Ecto neural progenitor cell (in vitro differentiated cells): Measurements from ENCODE around the gene CFAP54.

Experiments
- DNase-seq: peaks from one replicate; pipeline ENCODE4 v3.0.0-alpha.2; 2018; ENCODE audit warnings: low spot score

Gene CFAP54

DNA sequence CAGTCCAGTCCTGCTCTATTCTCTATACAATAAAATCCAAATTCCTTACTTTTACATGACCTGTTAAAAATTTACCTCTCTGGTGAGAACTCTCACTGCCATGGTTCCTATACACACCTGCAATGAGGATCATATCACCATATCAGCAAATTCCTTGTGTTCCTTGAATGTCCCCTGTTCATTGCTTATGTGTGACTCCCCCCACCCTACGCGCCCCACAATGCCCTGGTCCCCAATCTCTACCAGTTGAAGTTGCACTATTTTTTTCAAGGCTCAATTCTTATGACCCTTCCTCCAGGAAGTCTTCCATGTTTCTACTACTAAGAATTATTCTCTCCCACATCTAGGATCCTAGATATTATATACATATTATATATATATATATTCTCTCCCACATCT is 335.5 kb downstream of the CFAP54 start:
- no peak for DNase-seq

DNA sequence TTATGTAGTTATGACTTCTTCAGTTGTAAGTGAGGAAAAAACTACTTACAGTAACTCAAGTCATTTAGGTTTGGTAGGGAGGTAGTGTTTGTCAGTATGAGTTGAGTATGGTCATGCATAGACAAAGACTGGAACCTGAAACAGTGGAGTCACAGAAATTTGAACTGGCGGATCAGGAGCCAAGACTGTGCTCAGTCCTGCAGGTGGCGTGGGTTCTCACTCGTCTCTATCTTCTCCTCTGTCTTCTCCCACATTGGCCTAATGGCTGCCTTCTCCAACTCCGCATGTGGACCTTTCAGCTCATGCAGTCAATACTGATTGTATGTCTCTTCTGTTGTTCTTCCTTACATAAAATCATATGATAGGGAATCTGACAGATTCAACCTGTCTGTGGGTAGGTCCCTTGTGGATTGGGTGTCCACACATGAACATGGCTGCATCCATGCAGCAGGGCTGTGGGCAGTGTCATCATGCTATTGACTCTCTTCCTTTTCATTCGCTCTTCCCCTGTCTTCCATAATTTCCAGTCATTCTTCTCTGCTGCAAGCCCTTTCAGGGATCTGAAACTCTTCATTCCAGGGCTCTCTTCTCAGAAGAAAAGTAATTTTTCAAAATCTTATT is 338.9 kb downstream of the CFAP54 start:
- DNase-seq, result no peak

DNA sequence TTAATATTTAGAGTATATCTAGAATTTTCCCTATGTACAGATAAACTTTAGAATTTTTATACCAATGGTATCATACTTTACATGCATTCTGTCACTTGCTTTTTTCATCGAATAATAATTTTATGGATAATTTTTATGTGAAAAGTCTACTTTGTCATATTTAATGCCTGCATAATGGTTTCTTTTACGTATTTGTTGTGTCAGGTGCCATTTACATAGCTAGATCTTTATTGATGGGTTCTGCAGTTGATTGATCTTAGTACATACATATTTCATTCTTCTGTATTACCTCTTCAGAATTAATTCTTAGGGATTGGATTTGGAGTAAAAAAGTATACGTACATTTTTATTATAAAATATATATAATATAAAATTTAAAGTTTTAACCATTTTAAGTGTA is 340.0 kb downstream of the CFAP54 start:
- no peak for DNase-seq

DNA sequence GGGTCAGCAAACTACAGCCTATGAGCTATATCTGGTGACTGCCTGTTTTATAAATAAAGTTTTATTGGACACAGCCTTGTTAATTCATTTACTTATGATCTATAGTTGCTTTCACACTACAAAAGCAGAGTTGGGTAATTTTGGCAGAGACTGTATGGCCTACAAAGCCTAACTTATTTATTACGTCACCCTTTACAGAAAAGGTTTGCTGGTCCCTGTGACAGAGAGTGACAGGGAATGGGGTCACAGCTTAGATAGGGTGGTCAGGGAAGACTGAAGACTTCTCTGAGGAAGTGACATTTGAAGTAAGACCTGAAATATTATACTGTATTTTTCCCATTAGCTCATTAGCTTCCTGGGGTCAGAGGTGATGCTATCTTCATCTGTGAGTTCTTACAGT is 342.0 kb downstream of the CFAP54 start:
- DNase-seq, result no peak

DNA sequence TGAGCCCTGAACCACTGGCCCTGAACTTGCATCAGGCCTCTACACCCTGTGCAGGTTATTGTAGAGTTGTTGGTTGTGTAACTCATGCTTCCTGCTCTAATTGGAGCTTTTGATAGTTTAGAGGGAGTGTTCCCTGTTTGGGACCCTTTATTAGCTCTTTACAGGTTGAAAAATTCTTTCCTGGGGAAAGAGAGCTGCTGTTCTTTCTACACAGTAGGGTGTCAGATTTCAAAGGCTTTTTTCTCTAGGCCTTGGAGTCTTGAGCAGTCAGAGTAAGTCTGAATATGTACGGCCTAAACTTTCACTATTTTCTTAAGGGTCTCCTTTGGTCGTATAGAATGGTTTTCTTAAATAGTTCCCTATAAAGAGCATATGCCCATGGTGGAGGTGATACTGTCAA is 356.9 kb downstream of the CFAP54 start:
- DNase-seq, result no peak

- no peak for DNase-seq
Measured at GRCh38 chr12:96850676-96851075, 361.3 kb downstream of the CFAP54 start.

DNA sequence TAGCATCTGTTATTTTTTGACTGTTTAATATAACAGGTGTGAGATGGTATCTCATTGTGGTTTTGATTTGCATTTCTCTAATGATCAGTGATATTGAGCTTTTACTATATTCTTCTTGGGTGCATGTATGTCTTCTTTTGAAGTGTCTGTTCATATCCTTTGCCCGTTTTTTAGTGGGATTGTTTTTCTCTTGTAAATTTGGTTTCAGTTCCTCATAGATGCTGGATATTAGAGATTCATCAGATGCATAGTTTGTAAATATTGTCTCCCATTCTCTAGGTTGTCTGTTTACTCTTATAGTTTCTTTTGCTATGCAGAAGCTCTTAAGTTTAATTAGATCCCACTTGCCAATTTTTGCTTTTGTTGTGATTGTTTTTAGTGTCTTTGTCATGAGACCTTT is 368.8 kb downstream of the CFAP54 start:
- no peak for DNase-seq

DNA sequence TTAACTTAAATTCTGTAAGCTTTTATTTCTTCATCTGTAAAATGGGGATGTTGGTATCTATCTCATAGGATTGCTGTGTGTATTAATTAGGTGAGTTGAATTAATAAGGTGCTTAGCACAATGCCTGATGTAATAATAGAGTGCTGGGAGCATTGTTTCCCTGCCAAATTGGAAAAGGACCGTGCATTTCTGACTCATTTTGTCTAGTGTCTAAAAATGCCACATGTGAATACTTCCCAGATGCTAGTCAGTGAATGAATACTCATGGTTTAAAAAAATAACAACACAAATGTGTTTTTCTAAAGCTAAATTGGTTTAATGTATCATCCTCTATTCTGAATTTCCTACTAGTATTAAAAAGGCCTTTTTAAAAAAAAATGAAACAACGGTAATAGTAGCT is 372.3 kb downstream of the CFAP54 start:
- DNase-seq, result no peak

GRCh38 chr12:96862326-96862725 is 372.9 kb downstream of the CFAP54 start:
- DNase-seq, result no peak

- no peak for DNase-seq
Measured at GRCh38 chr12:96864335-96864734, 375.0 kb downstream of the CFAP54 start.

- no peak for DNase-seq
Measured at GRCh38 chr12:96866801-96867590, 377.6 kb downstream of the CFAP54 start.

DNA sequence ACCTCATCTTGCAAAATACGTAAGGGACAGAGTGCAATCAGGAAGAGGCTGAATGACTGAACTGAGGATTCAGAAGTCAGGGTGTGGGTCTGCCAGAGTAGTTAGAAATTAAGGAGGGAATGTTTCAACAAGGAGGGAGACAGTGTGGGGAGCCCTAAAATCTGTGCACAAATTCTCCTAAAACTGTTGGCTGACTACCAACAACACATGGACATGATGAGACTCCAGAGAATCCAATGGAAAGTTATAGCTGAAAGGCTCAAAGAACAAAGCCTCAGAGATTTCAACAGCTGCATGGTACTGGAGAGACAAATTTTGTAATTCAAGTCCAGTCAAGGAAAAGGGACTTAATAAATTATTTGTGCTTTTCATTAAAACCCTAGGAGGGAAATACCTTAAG is 381.6 kb downstream of the CFAP54 start:
- no peak for DNase-seq

- DNase-seq, result no peak
Measured at GRCh38 chr12:96872961-96873360, 383.6 kb downstream of the CFAP54 start.

DNA sequence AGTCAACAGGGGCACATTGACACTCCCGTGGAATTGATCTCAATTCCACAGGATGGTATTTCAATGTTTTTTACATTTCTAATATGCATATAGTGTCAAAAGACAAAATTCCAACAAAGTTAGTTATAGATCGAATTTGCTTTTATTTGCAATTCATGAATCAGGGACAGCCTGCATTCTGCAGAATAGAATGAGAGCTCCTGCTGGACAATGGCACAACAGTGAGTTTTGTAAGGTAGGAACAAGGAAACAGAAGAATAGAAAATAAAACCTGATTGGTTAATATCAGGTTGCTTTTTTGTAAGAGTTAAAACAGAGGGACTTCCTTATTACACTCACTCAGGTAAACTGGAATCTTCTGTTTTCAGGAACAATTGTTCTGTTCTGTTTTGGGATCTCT is 384.8 kb downstream of the CFAP54 start:
- DNase-seq, result no peak

- DNase-seq, result no peak
Measured at GRCh38 chr12:96876966-96877365, 387.6 kb downstream of the CFAP54 start.

GRCh38 chr12:96878704-96879103 is 389.3 kb downstream of the CFAP54 start:
- DNase-seq, result no peak

- no peak for DNase-seq
Measured at GRCh38 chr12:96879301-96879700, 389.9 kb downstream of the CFAP54 start.

- no peak for DNase-seq
Measured at GRCh38 chr12:96880220-96880619, 390.8 kb downstream of the CFAP54 start.

DNA sequence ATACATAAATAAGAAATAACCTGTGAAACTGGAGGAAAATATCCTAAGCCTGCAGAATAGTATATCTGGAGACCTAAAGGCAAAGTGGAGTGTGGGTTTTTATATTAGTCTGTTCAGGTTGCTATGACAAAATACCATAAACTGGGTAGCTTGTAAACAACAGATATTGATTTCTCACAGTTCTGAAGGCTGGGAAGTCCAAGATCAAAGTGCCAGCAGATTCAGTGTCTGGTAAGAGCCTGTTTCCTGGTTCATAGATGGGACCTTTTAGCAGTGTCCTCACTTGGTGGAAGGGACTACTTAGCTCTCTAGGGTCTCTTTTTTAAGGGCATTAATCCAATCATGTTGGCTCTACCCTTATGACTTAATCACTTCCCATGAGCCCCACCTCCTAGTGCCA is 392.2 kb downstream of the CFAP54 start:
- no peak for DNase-seq

GRCh38 chr12:96882862-96883261 is 393.5 kb downstream of the CFAP54 start:
- no peak for DNase-seq

- no peak for DNase-seq
Measured at GRCh38 chr12:96883571-96883970, 394.2 kb downstream of the CFAP54 start.

DNA sequence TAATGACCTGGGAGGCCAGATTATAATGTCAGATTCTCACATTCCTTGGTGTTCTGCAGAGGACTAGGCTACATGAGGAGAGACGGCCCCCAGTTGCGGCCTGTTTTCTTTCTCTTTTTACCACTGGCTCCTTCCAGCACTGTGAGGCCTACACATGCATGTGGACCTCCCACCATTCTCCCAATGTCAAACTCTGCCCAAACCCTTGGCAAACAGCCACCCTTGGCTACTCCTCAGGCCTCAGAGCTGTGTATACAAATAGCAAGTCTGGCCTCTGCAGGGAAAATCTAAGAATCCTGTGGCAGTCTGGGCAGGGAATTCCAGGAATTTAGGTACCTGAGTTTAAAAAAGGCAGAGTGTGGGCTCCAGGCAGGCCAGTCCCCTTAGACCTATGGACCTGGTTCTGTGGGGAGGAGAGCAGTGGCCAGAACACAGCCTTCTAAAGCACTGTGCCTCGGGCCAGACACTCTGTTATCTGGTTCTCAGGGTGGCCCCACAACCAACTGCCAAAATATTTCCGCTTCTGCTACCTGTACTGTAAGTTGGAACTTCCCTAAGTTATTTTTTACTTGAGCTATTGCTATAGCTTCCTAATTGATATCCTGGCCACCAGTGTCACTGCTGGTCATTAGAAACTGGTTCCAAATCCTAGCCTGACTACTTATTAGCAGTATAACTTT is 397.8 kb downstream of the CFAP54 start:
- no peak for DNase-seq

DNA sequence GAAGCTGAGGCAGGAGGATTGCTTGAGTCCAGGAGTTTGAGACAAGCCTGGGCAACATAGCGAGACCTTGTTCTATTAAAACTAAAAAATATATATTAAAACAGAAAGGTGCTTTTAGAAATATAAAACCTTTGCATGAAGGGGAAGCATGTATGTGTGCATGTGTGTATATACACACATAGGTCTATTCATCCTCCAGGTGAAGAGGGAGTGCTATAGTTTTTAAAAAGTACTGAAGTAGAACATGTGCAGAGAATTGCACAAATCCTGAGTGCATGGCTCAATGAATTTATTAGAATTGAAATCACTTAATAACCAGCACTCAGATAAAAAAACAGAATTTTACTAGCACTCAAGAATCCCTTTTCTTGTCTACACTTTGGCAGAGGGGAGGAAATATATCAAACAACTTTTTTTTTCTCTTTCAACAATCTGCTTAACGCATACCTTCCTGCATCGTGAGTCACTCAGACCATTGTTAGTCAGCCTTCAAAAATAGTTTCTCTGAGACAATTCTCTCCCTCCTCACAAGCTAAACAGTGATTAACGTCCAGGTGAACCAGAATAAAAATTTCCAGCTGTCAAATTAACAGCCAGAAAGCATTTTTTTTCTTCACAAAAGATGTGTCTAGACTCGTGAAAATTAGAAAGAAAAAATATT is 400.0 kb downstream of the CFAP54 start:
- DNase-seq, result no peak
